ENCODE measurements around the gene ST6GALNAC6. TPM values are rescaled to one million over a fixed set of nuclear protein-coding genes. Genes with fewer than 3 reads are reported as not detected.

The ST6GALNAC6 gene
- total and polyA plus RNA-seq, 2 of the 4 experiments (the other 2 are of a cell fraction): 35.7 to 48.6 TPM

GRCh38 chr9:127941062-127941960 lies 41.9 kb upstream of the ST6GALNAC6 start:
- Histone ChIP-seq H3K27me3 (ENCODE audit: control insufficient read depth, insufficient read depth, low read length) (no peaks in the 10 kb centered on the region), H4K5ac (ENCODE audit: low read depth, low read length) (no peak overlapping the region), H2AFZ (replicated peaks; ENCODE audit: low read length, poor library complexity) (no peak overlapping the region), H4K91ac (ENCODE audit: insufficient read depth, low read depth, low read length) (no peak overlapping the region), H2BK15ac (ENCODE audit: low read depth, low read length) (no peak overlapping the region), H2BK5ac (ENCODE audit: low read depth, low read length, poor library complexity, severe bottlenecking) (no peak overlapping the region), H3K9me1 (ENCODE audit: insufficient read depth, low read length) (peaks cover 10% of the 10 kb centered on the region; the same call in 1 of the 2 replicates), H3K79me1 (ENCODE audit: low read depth in 1 of 2, low read length in 2 of 2) (peaks cover 8 to 19% of the 10 kb centered on the region in 2 experiments; a peak in 3 of 4 replicates), H2BK20ac (ENCODE audit: low read depth, low read length) (no peak overlapping the region), H3K56ac (ENCODE audit: extremely low read depth, insufficient read depth, low read length) (no peak overlapping the region), H3K18ac (ENCODE audit: low read depth, low read length) (no peak overlapping the region), H3K4me1 (ENCODE audit: control insufficient read depth, insufficient read depth, low read length) (peaks cover 10% of the 10 kb centered on the region), H2AK5ac (ENCODE audit: low read depth, low read length) (no peak overlapping the region), H2AK9ac (replicated peaks; ENCODE audit: low read depth, low read length, poor library complexity) (no peak overlapping the region), H4K8ac (ENCODE audit: low read depth in 2 of 2, low read length in 2 of 2) (no peak overlapping the region), H3K14ac (replicated peaks; ENCODE audit: low read depth, low read length) (no peak overlapping the region), H3K23ac (ENCODE audit: low read depth, low read length) (no peak overlapping the region), H3K4ac (ENCODE audit: low read depth, low read length) (no peak overlapping the region), H3K27ac (ENCODE audit: insufficient read depth, low read length) (no peak overlapping the region), H3K4me3 (ENCODE audit: insufficient read depth, low read depth, low read length) (no peak overlapping the region), H3K36me3 (ENCODE audit: control insufficient read depth, insufficient read depth, low read length) (peaks cover 29% of the 10 kb centered on the region), H4K20me1 (ENCODE audit: insufficient read depth, low read length) (peaks cover 22% of the 10 kb centered on the region), H3K9ac (ENCODE audit: low read depth, low read length) (no peak overlapping the region), H3K9me3 (ENCODE audit: control insufficient read depth, insufficient read depth, low read length) (no peaks in the 10 kb centered on the region), H2BK120ac (ENCODE audit: low read depth, low read length) (no peak overlapping the region), H3K4me2 (ENCODE audit: low read depth, low read length) (no peak overlapping the region)
- in situ Hi-C loops (cut with MboI; ENCODE audit: low sequenced_read_pairs): no loop called here
- dilution Hi-C loops (cut with HindIII; ENCODE audit: low sequenced_read_pairs, unreplicated experiment): no loop called here
- intact Hi-C loops (cut with micrococcal nuclease): loop anchor here (5.0 kb wide), 1 partner anchor 156 kb away; no protein-coding TSS in a partner anchor
- BruUV-seq (replicated peaks): no TSS peak
- ChIA-PET CTCF (interaction anchor here (1.6 to 2.8 kb wide), 2 partner anchors 94 to 177 kb away, joined by 3 to 15 read pairs; no protein-coding TSS in a partner anchor), POLR2A (ENCODE audit: unreplicated experiment) (no interaction called here)
- TF ChIP-seq RFX5 (IDR thresholded peaks at IDR 0.05; ENCODE audit: low read depth, low read length): no peak
- TF ChIP-seq FOS (IDR thresholded peaks at IDR 0.05; ENCODE audit: low read depth, low read length): no peak
- 100% methylated on average over 3 of the region's 18 CpGs; no CpG with 5 or more reads in 1 of the 2 experiments for WGBS, 2 experiments (ENCODE audit: extremely low coverage in 2 of 2, insufficient read length in 1 of 2)
- DNase-seq (no peak), ATAC-seq (ENCODE audit: low read depth) (no peak)

Measured in IMR-90 (cell line).